K562 (cell line): ENCODE measurements around the gene USP38. TPM values are rescaled to one million over a fixed set of nuclear protein-coding genes. Genes with fewer than 3 reads are reported as not detected.
A peak's percentile ranks its signal among the peaks of the same experiment; 100 is the strongest.

ENCODE experiments used
- C11orf30 ChIP-seq: fragments of 450-650 bp; IDR thresholded peaks from 2 replicates; pipeline ENCODE4 v1.6.1; 2016; ENCODE audit warnings: low read depth, mild to moderate bottlenecking
- GMEB1 ChIP-seq: fragments of 250-450 bp; sonication (Bioruptor Pico); IDR thresholded peaks from 2 replicates; pipeline ENCODE4 v1.4.0; 2020; ENCODE audit warnings: mild to moderate bottlenecking
- PKNOX1 ChIP-seq: fragments of 450-650 bp; IDR thresholded peaks from 2 replicates; pipeline ENCODE4 v1.6.1; 2016
- SMARCB1 ChIP-seq: IDR thresholded peaks from 2 replicates; pipeline ENCODE4 v1.6.1; 2011; ENCODE audit warnings: improper control_type of control experiment, low read depth; ENCODE audit not compliant: insufficient read length
- STAT5B ChIP-seq: fragments of 250-450 bp; sonication (Bioruptor Pico); IDR thresholded peaks from 2 replicates; pipeline ENCODE4 v1.8.0; 2021; ENCODE audit warnings: mild to moderate bottlenecking, inconsistent platforms
- ZBTB11 ChIP-seq, 3 experiments: fragments of 200-800 bp in 1 of 3; fragments of 250-450 bp in 1 of 3; fragments of 450-650 bp in 1 of 3; sonication (Bioruptor Pico) in 1 of 3; sonication (Bioruptor generic) in 1 of 3; formaldehyde crosslinking in 1 of 3; IDR thresholded peaks; 2 replicates each; pipeline versions ENCODE4 v1.6.1 to v1.8.0; 2016 to 2022; ENCODE audit warnings: mild to moderate bottlenecking in 2 of 3, missing genetic modification characterization in 2 of 3, missing compliant biosample characterization in 1 of 3, moderate library complexity in 1 of 3
- ZNF174 ChIP-seq: fragments of 250-450 bp; sonication (Bioruptor Pico); IDR thresholded peaks from 2 replicates; pipeline ENCODE4 v1.4.0; 2020; ENCODE audit warnings: mild to moderate bottlenecking
- ZNF347 ChIP-seq: fragments of 450-650 bp; formaldehyde crosslinking; IDR thresholded peaks from 2 replicates; pipeline ENCODE4 v1.4.0; 2020; ENCODE audit warnings: low read depth, mild to moderate bottlenecking, moderate library complexity
- polyA plus RNA-seq, 8 experiments: library from polyadenylated mRNA; depleted of rRNA in 4 of 8; stranded (reverse) in 5 of 8; unstranded in 3 of 8; fragments of >200 nt; fragmentation: Nextera tagmentation in 2 of 8; fragmentation: Illumina TruSeq in 1 of 8; extraction: Ambion mirVana in 2 of 8; extraction: Trizol in 1 of 8; gene quantifications; 2 replicates each; pipeline versions ENCODE4 v1.2.1 to v1.2.3, GENCODE V29; 2011 to 2014; ENCODE audit warnings: inconsistent platforms in 1 of 8, missing spikeins in 1 of 8
- total RNA-seq, 7 experiments: library from RNA; depleted of rRNA in 6 of 7; stranded (reverse); fragments of >200 nt in 6 of 7; fragmentation: Illumina TruSeq in 2 of 7; extraction: Trizol in 2 of 7; gene quantifications; 2 replicates each; pipeline versions ENCODE4 v1.2.1 to v1.2.3, GENCODE V29; 2011 to 2021; ENCODE audit warnings: low replicate concordance in 1 of 7

USP38 gene
- total and polyA plus RNA-seq, 9 of the 15 experiments (the other 6 are each of a cell fraction or from before 2014, with no cell fraction given), result 4.2 to 20.6 (median 11.2) TPM

- TF ChIP-seq ZBTB11 (CRISPR knock-in tag; IDR thresholded peaks at IDR 0.05) (no peak), ZNF347 (CRISPR knock-in tag) (0 out of 2 replicates have a peak, but pooled peaks have one; percentile 41), C11orf30 (no peak), STAT5B (CRISPR knock-in tag) (no peak), GMEB1 (CRISPR knock-in tag) (no peak), ZNF174 (CRISPR knock-in tag) (no peak), PKNOX1 (0 out of 2 replicates have a peak, but pooled peaks have one; percentile 27), SMARCB1 (no peak)
Measured at GRCh38 chr4:143183513-143184216, 1.1 kb upstream of the USP38 start (continued).
